H1 (cell line): Measurements from ENCODE around the gene ZNF358. TPM values are rescaled to one million over a fixed set of nuclear protein-coding genes. Genes with fewer than 3 reads are reported as not detected.

Experiments used
- CTCF ChIA-PET: fragments of 300-600 bp; sonication (Branson Sonifier 250); formaldehyde crosslinking; loops from one replicate; lab custom pipeline; 2021; ENCODE audit not compliant: partially characterized antibody; lab: Charles Lee
- POLR2A ChIA-PET: fragments of 300-600 bp; sonication (Branson Sonifier 250); formaldehyde crosslinking; loops from one replicate; lab custom pipeline; 2021; ENCODE audit warnings: inconsistent platforms; ENCODE audit not compliant: partially characterized antibody; lab: Charles Lee
- DNase-seq, 2 experiments: peaks; one replicate each; pipeline versions ENCODE4 v3.0.0 to v3.0.0-alpha.2; 2010 to 2022; ENCODE audit warnings: low spot score in 2 of 2, low read depth in 1 of 2, mixed read lengths in 1 of 2
- FAIRE-seq: peaks from 2 replicates; lab custom pipeline; 2011; peaks lifted over from hg19 to GRCh38; lab: Jason Lieb, UNC
- H2AFZ ChIP-seq: 2 replicates; pipeline ENCODE4 v1.8.1; 2012; ENCODE audit warnings: low read length, inconsistent platforms
- H2AK5ac ChIP-seq: 2 replicates; pipeline ENCODE4 v1.6.1; 2013; ENCODE audit warnings: low read depth, low read length
- H2BK120ac ChIP-seq: replicated peaks from 2 replicates; pipeline ENCODE3; 2013; ENCODE audit warnings: low read depth, low read length, inconsistent platforms
- H2BK12ac ChIP-seq: 2 replicates; pipeline ENCODE4 v1.6.1; 2013; ENCODE audit warnings: low read depth, low read length
- H2BK15ac ChIP-seq: 2 replicates; pipeline ENCODE4 v1.6.1; 2013; ENCODE audit warnings: low read length
- H2BK20ac ChIP-seq: 2 replicates; pipeline ENCODE4 v1.6.1; 2013; ENCODE audit warnings: low read length
- H2BK5ac ChIP-seq: 2 replicates; pipeline ENCODE4 v1.6.1; 2013; ENCODE audit warnings: low read depth, low read length
- H3K14ac ChIP-seq: 2 replicates; pipeline ENCODE4 v1.6.1; 2013; ENCODE audit warnings: inconsistent platforms; ENCODE audit not compliant: insufficient read length
- H3K18ac ChIP-seq: 2 replicates; pipeline ENCODE4 v1.6.1; 2013; ENCODE audit warnings: low read length; ENCODE audit errors: extremely low read depth
- H3K23ac ChIP-seq: 2 replicates; pipeline ENCODE4 v1.6.1; 2013; ENCODE audit warnings: inconsistent platforms; ENCODE audit not compliant: insufficient read length
- H3K23me2 ChIP-seq: 2 replicates; pipeline ENCODE4 v1.6.1; 2013; ENCODE audit warnings: low read depth, low read length
- H3K27ac ChIP-seq: 2 replicates; pipeline ENCODE4 v1.6.1; 2011; ENCODE audit warnings: low read depth, low read length, inconsistent platforms
- H3K27me3 ChIP-seq, 4 experiments: replicated peaks in 1 of 4; 1 replicate in 1 of 4; 2 replicates in 3 of 4; pipeline versions ENCODE4 v1.6.1 to v1.8.1; 2011 to 2013; ENCODE audit warnings: low read length in 3 of 4, mild to moderate bottlenecking in 3 of 4, inconsistent platforms in 2 of 4, mixed read lengths in 2 of 4, moderate library complexity in 1 of 4; ENCODE audit not compliant: control insufficient read depth in 3 of 4, insufficient read depth in 3 of 4; ENCODE audit errors: extremely low read depth in 1 of 4
- H3K36me3 ChIP-seq, 4 experiments: 2 replicates each; pipeline versions ENCODE4 v1.6.1 to v1.8.1; 2011 to 2013; ENCODE audit warnings: mild to moderate bottlenecking in 4 of 4, low read length in 3 of 4, moderate library complexity in 2 of 4, control low read depth in 1 of 4, inconsistent platforms in 1 of 4; ENCODE audit not compliant: insufficient read depth in 4 of 4, control insufficient read depth in 2 of 4
- H3K4ac ChIP-seq: replicated peaks from 2 replicates; pipeline ENCODE3; 2013; ENCODE audit warnings: low read length, low read depth, mixed read lengths, inconsistent platforms; ENCODE audit not compliant: insufficient read length
- H3K4me1 ChIP-seq, 4 experiments: replicated peaks in 1 of 4; 1 replicate in 1 of 4; 2 replicates in 3 of 4; pipeline versions ENCODE4 v1.6.1 to v1.8.1; 2011 to 2013; ENCODE audit warnings: low read length in 3 of 4, inconsistent platforms in 2 of 4, mixed read lengths in 1 of 4; ENCODE audit not compliant: insufficient read depth in 4 of 4, control insufficient read depth in 3 of 4
- H3K4me2 ChIP-seq, 2 experiments: 2 replicates each; pipeline versions ENCODE4 v1.6.1 to v1.8.1; 2011 to 2013; ENCODE audit warnings: low read depth in 2 of 2, low read length in 2 of 2, control low read depth in 1 of 2, inconsistent platforms in 1 of 2, mild to moderate bottlenecking in 1 of 2; ENCODE audit not compliant: insufficient read depth in 1 of 2
- H3K4me3 ChIP-seq, 4 experiments: fragments of 200-600, 300-600 bp in 1 of 4; sonication (generic), shearing (Covaris generic), sonication (Bioruptor Twin) in 1 of 4; 2 replicates each; pipeline versions ENCODE4 v1.5.1 to v1.8.1; 2011 to 2016; ENCODE audit warnings: low read length in 4 of 4, low read depth in 3 of 4, control low read depth in 2 of 4, inconsistent platforms in 2 of 4, mild to moderate bottlenecking in 2 of 4, mixed read lengths in 1 of 4, moderate library complexity in 1 of 4; ENCODE audit not compliant: insufficient read depth in 2 of 4; ENCODE audit errors: extremely low read depth in 1 of 4
- H3K56ac ChIP-seq: replicated peaks from 2 replicates; pipeline ENCODE3; 2013; ENCODE audit warnings: low read depth, mild to moderate bottlenecking, mixed read lengths, low read length, inconsistent platforms; ENCODE audit not compliant: insufficient read length
- H3K79me1 ChIP-seq: 2 replicates; pipeline ENCODE4 v1.6.1; 2013; ENCODE audit warnings: low read depth, low read length, control low read depth
- H3K79me2 ChIP-seq, 2 experiments: 2 replicates each; pipeline versions ENCODE4 v1.6.1 to v1.8.1; 2012 to 2013; ENCODE audit warnings: low read length in 2 of 2, mild to moderate bottlenecking in 2 of 2, inconsistent platforms in 1 of 2; ENCODE audit not compliant: insufficient read depth in 2 of 2, control insufficient read depth in 1 of 2
- H3K9ac ChIP-seq, 4 experiments: replicated peaks in 1 of 4; 1 replicate in 1 of 4; 2 replicates in 3 of 4; pipeline versions ENCODE4 v1.6.1 to v1.8.1; 2011 to 2013; ENCODE audit warnings: low read depth in 3 of 4, low read length in 3 of 4, control low read depth in 2 of 4, mild to moderate bottlenecking in 2 of 4, moderate library complexity in 2 of 4, inconsistent platforms in 1 of 4; ENCODE audit errors: extremely low read depth in 1 of 4
- H3K9me3 ChIP-seq, 2 experiments: 2 replicates each; pipeline versions ENCODE4 v1.6.1 to v1.8.1; 2012 to 2013; ENCODE audit warnings: mild to moderate bottlenecking in 2 of 2, moderate library complexity in 2 of 2, control low read depth in 1 of 2, inconsistent platforms in 1 of 2, low read depth in 1 of 2, low read length in 1 of 2, mixed read lengths in 1 of 2; ENCODE audit not compliant: insufficient read depth in 2 of 2
- H4K20me1 ChIP-seq, 2 experiments: replicated peaks in 1 of 2; 2 replicates each; pipeline versions ENCODE3 to v1.8.1; 2011 to 2013; ENCODE audit warnings: inconsistent platforms in 2 of 2, low read length in 2 of 2, mild to moderate bottlenecking in 1 of 2; ENCODE audit not compliant: insufficient read depth in 2 of 2, control insufficient read depth in 1 of 2
- H4K5ac ChIP-seq: 2 replicates; pipeline ENCODE4 v1.6.1; 2013; ENCODE audit warnings: low read length, low read depth, mixed read lengths, inconsistent platforms; ENCODE audit not compliant: insufficient read length
- H4K8ac ChIP-seq: 2 replicates; pipeline ENCODE4 v1.8.0; 2013; ENCODE audit warnings: mild to moderate bottlenecking, moderate library complexity, low read length, inconsistent platforms; ENCODE audit not compliant: insufficient read depth; ENCODE audit errors: extremely low read depth
- H4K91ac ChIP-seq: replicated peaks from 2 replicates; pipeline ENCODE3; 2013; ENCODE audit warnings: low read length, mixed read lengths, inconsistent platforms; ENCODE audit not compliant: insufficient read length
- ATF2 ChIP-seq: IDR thresholded peaks from 2 replicates; pipeline ENCODE4 v1.6.1; 2012; ENCODE audit warnings: low read length, inconsistent platforms
- CBX8 ChIP-seq: fragments of 300-800, 300-1000 bp; sonication (generic); IDR thresholded peaks from 2 replicates; pipeline ENCODE4 v1.7.1; 2016; ENCODE audit warnings: low read depth, low read length, borderline replicate concordance
- GTF2F1 ChIP-seq: IDR thresholded peaks from 2 replicates; pipeline ENCODE4 v1.6.1; 2012; ENCODE audit warnings: low read depth, low read length, improper control_type of control experiment, borderline replicate concordance
- KDM5A ChIP-seq: fragments of 200-600 bp; IDR thresholded peaks from 2 replicates; pipeline ENCODE4 v1.7.1; 2012; ENCODE audit warnings: mild to moderate bottlenecking, low read length, inconsistent platforms, mixed read lengths
- PHF8 ChIP-seq: fragments of 200-600 bp; sonication (generic); conservative IDR thresholded peaks from 2 replicates; pipeline ENCODE4 v1.7.1; 2012; ENCODE audit warnings: low read depth, mild to moderate bottlenecking, inconsistent platforms, low read length, moderate library complexity
- SP4 ChIP-seq: IDR thresholded peaks from 2 replicates; pipeline ENCODE4 v1.6.1; 2012; ENCODE audit warnings: low read length, inconsistent platforms
- TAF7 ChIP-seq: optimal IDR thresholded peaks from 2 replicates; pipeline ENCODE3; 2011; ENCODE audit warnings: low read depth, mild to moderate bottlenecking, inconsistent platforms, low read length, moderate library complexity, borderline replicate concordance
- TEAD4 ChIP-seq: IDR thresholded peaks from 2 replicates; pipeline ENCODE4 v1.6.1; 2012; ENCODE audit warnings: low read depth, low read length, inconsistent platforms, mixed read lengths
- WGBS, 2 experiments: shearing (Covaris generic) in 1 of 2; methylation state at CpG; one replicate each; pipeline versions ENCODE4 v1.1.6 to v1.1.7; 2013 to 2015; ENCODE audit warnings: low lambda C conversion rate in 2 of 2, mixed read lengths in 2 of 2, inconsistent platforms in 1 of 2, low coverage in 1 of 2, missing lambda C conversion rate in 1 of 2; ENCODE audit not compliant: insufficient replicate concordance in 2 of 2, insufficient coverage in 1 of 2, insufficient read length in 1 of 2; ENCODE audit errors: extremely low coverage in 1 of 2, missing lambda C conversion rate in 1 of 2; 5-methylcytosine and 5-hydroxymethylcytosine counted together
- polyA plus RNA-seq, 7 experiments: library from polyadenylated mRNA; depleted of rRNA in 3 of 7; stranded (reverse) in 5 of 7; unstranded in 2 of 7; fragments of >200 nt in 5 of 7; fragments of 200-250 nt in 2 of 7; gene quantifications; 1 replicate in 5 of 7; 2 replicates in 1 of 7; 4 replicates in 1 of 7; pipeline versions ENCODE4 v1.2.1 to v1.2.3, GENCODE V29; 2011 to 2013; ENCODE audit warnings: missing spikeins in 2 of 7, mixed read lengths in 2 of 7
- total RNA-seq: library from RNA; stranded (reverse); fragmentation: NEBNext Ultra II Directional; extraction: Animal tissue kit (Norgen Biotek cat#: 25700); gene quantifications from 2 replicates; pipeline ENCODE4 v1.2.1, GENCODE V29; 2021
- TF ChIP-seq, protein P1 (sequence below): IDR thresholded peaks from 2 replicates; pipeline ENCODE4 v1.6.1; 2011; ENCODE audit warnings: low read length, improper control_type of control experiment

Gene ZNF358
- total and polyA plus RNA-seq, 2 of the 8 experiments (the other 6 are each of a cell fraction or from before 2014, with no cell fraction given), result 40.0 to 60.3 TPM

- Histone ChIP-seq H3K23ac (no peak overlapping the region), H3K56ac (no peak overlapping the region), H3K23me2 (peaks cover 2% of the 10 kb centered on the region; the same call in 1 of the 2 replicates), H3K27me3 (no peaks in the 10 kb centered on the region), H2AK5ac (no peak overlapping the region), H2BK120ac (no peak overlapping the region), H3K36me3 (peaks cover 9 to 24% (median 14%) of the 10 kb centered on the region in 4 experiments), H3K4ac (no peak overlapping the region), H3K4me2 (no peak overlapping the region), H3K4me1 (peaks cover 0 to 11% (median 8%) of the 10 kb centered on the region in 4 experiments; a peak in 5 of 7 replicates), H3K27ac (no peak overlapping the region), H3K79me1 (no peaks in the 10 kb centered on the region), H3K14ac (no peak overlapping the region), H2BK20ac (no peak overlapping the region), H4K20me1 (peaks cover 0 to 4% of the 10 kb centered on the region in 2 experiments), H3K9ac (no peak overlapping the region), H2AFZ (no peak overlapping the region), H2BK15ac (no peak overlapping the region), H4K5ac (no peak overlapping the region), H3K4me3 (no peak overlapping the region), H2BK12ac (no peak overlapping the region), H3K18ac (no peak overlapping the region), H4K8ac (no peak overlapping the region), H2BK5ac (no peak overlapping the region), H3K79me2 (no peaks in the 10 kb centered on the region), H3K9me3 (no peaks in the 10 kb centered on the region), H4K91ac (no peak overlapping the region)
- DNase-seq (no peak), FAIRE-seq (no peak)
- CTCF ChIA-PET, result no interaction called here
- TF ChIP-seq CBX8 (no peak), KDM5A (no peak), SP4 (no peak), GTF2F1 (no peak), ATF2 (no peak), TEAD4 (no peak), PHF8 (no peak), TAF7 (no peak)
- TF ChIP-seq, protein P1, sequence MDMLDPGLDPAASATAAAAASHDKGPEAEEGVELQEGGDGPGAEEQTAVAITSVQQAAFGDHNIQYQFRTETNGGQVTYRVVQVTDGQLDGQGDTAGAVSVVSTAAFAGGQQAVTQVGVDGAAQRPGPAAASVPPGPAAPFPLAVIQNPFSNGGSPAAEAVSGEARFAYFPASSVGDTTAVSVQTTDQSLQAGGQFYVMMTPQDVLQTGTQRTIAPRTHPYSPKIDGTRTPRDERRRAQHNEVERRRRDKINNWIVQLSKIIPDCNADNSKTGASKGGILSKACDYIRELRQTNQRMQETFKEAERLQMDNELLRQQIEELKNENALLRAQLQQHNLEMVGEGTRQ, result no peak
- WGBS, 2 experiments, result 69% methylated on average over 2 of the region's 2 CpGs; no CpG with 5 or more reads in 1 of the 2 experiments
- POLR2A ChIA-PET, result interaction anchor here (1.1 to 1.2 kb wide), 2 partner anchors 9 to 44 kb away, joined by 3 read pairs; no protein-coding TSS in a partner anchor
These were observed 36.9 kb downstream of the ZNF358 start for GRCh38 chr19:7552781-7553180.
